ENCODE data around the gene TGFBR2.

TGFBR2 gene

GRCh38 chr3:30637310-30638219 is 31.2 kb downstream of the TGFBR2 start:
- no peaks in the 10 kb centered on the region for H3K9me3 ChIP-seq (ENCODE audit: severe bottlenecking)
- no peak overlapping the region for H3K27ac ChIP-seq
- TF ChIP-seq CTCF (IDR thresholded peaks at IDR 0.05; ENCODE audit: low read depth, low read length) = no peak
- H3K4me3 ChIP-seq (ENCODE audit: low read depth, low read length) = no peak overlapping the region
- DNase-seq = no peak
- no peaks in the 10 kb centered on the region for H3K27me3 ChIP-seq (ENCODE audit: insufficient read depth, low read depth, severe bottlenecking)
- no peaks in the 10 kb centered on the region for H3K36me3 ChIP-seq

DNA sequence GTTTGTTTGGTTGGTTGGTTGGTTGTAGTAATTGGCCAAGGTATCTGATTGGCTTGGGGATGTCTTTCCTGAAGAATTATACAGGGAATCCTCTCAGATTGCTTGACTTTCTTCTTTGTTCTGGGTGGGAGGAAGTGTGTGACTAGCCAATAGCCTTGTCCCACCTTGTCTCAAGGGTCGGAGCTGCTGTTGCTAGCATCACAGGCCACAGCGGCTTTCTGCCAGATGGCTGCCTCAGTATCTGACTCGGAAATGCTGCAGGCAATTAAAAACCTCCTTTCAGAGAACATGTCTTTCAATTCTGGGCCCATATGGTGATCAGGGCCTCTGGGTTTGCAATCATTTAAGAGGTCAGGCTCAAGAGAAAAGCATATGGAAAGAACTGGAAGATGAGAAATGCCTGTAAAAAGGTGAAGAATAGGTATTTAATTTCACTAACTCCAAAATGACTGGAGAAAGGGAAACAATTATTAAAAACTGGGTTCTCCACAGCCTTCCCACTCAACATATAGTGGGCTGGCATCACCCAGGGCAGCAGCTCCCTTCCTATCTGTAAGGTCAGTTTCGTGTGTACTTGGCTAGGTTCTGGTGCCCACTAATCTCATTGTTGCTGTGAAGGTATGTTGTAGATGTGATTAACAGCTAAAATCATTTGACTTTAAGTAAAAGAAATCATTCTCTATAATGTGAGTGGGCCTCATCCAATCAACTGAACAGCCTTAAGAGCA is 32.4 kb downstream of the TGFBR2 start:
- peak; percentile 22 for DNase-seq
- Histone ChIP-seq H3K36me3 (no peaks in the 10 kb centered on the region), H3K27me3 (ENCODE audit: insufficient read depth, low read depth, severe bottlenecking) (no peaks in the 10 kb centered on the region), H3K4me3 (ENCODE audit: low read depth, low read length) (no peak overlapping the region), H3K9me3 (ENCODE audit: severe bottlenecking) (no peaks in the 10 kb centered on the region), H3K27ac (no peak overlapping the region)
- no peak for TF ChIP-seq CTCF (IDR thresholded peaks at IDR 0.05; ENCODE audit: low read depth, low read length)

GRCh38 chr3:30639937-30640336 is 33.5 kb downstream of the TGFBR2 start:
- Histone ChIP-seq H3K9me3 (ENCODE audit: severe bottlenecking) (no peaks in the 10 kb centered on the region), H3K4me3 (ENCODE audit: low read depth, low read length) (no peak overlapping the region), H3K27ac (no peak overlapping the region), H3K27me3 (ENCODE audit: insufficient read depth, low read depth, severe bottlenecking) (no peaks in the 10 kb centered on the region), H3K36me3 (no peaks in the 10 kb centered on the region)
- TF ChIP-seq CTCF (IDR thresholded peaks at IDR 0.05; ENCODE audit: low read depth, low read length) = no peak
- DNase-seq = no peak

DNA sequence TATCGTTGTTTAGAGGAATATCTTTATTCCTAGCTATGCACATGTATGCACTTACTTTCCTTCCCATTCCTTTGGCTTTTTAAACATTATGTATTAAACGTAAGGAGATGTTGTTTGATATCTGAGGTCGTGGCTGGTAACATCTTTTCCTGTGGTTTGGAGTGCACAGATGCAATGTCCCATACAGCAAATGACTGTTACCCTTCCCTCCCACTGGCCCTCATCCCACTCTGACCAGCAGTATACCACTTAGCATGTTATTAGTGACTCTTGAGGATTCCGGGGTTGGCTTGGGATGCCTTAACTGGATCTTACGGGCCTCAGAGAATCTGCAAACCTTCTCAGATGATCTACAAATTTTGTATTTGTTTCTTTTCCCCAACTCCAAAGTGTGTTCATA is 34.5 kb downstream of the TGFBR2 start:
- no peaks in the 10 kb centered on the region for H3K36me3 ChIP-seq
- no peaks in the 10 kb centered on the region for H3K9me3 ChIP-seq (ENCODE audit: severe bottlenecking)
- no peak overlapping the region for H3K27ac ChIP-seq
- H3K4me3 ChIP-seq (ENCODE audit: low read depth, low read length) = no peak overlapping the region
- no peak for TF ChIP-seq CTCF (IDR thresholded peaks at IDR 0.05; ENCODE audit: low read depth, low read length)
- no peak for DNase-seq
- no peaks in the 10 kb centered on the region for H3K27me3 ChIP-seq (ENCODE audit: insufficient read depth, low read depth, severe bottlenecking)

- Histone ChIP-seq H3K27me3 (ENCODE audit: insufficient read depth, low read depth, severe bottlenecking) (no peaks in the 10 kb centered on the region), H3K4me3 (ENCODE audit: low read depth, low read length) (no peak overlapping the region), H3K36me3 (no peaks in the 10 kb centered on the region), H3K27ac (no peak overlapping the region), H3K9me3 (ENCODE audit: severe bottlenecking) (no peaks in the 10 kb centered on the region)
- no peak for DNase-seq
- no peak for TF ChIP-seq CTCF (IDR thresholded peaks at IDR 0.05; ENCODE audit: low read depth, low read length)
Observed at GRCh38 chr3:30641416-30642251, 35.2 kb downstream of the TGFBR2 start.

Measured in WERI-Rb-1 (cell line).